IPS-18a (cell line): ENCODE data around the gene MACROD2.

Experiments used
- H3K27ac ChIP-seq: one replicate; pipeline ENCODE4 v1.5.1; 2013; ENCODE audit warnings: low read length
- H3K27me3 ChIP-seq: one replicate; pipeline ENCODE4 v1.6.1; 2013; ENCODE audit warnings: mild to moderate bottlenecking, low read length; ENCODE audit not compliant: control insufficient read depth, insufficient read depth
- H3K36me3 ChIP-seq: one replicate; pipeline ENCODE4 v1.6.1; 2013; ENCODE audit warnings: low read depth, low read length; ENCODE audit not compliant: control insufficient read depth
- H3K4me1 ChIP-seq: one replicate; pipeline ENCODE4 v1.6.1; 2013; ENCODE audit warnings: low read depth, low read length; ENCODE audit not compliant: control insufficient read depth
- H3K4me3 ChIP-seq: one replicate; pipeline ENCODE4 v1.5.1; 2013; ENCODE audit warnings: low read length
- H3K9ac ChIP-seq: one replicate; pipeline ENCODE4 v1.6.1; 2013; ENCODE audit warnings: mild to moderate bottlenecking, low read length, moderate library complexity
- H3K9me3 ChIP-seq: one replicate; pipeline ENCODE4 v1.6.1; 2013; ENCODE audit warnings: low read depth, low read length; ENCODE audit not compliant: control insufficient read depth

MACROD2 gene

DNA sequence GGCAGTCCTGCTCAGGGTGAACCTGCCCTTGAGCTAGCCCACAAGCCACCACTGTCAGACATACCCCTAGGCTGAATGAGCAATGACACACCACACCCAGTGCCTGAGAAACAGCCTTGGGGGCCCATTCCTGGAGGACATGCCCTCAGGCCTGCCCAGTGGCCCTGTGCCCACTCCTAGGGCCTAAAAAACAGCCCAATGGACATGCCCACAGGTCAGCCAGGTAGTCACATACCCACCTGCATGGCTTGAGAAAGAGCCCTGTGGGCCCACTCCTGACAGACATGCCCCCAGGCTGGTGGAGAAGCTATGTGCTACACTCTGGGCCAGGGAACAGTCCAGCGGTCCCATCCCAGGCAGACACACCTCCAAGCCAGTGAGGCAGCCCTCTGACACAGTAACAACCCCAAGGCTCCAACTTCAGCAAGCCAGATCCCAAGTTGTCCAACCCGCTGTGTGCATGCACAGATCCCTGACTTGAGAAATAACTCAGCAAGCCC, 2086.8 kb downstream of the MACROD2 start:
- Histone ChIP-seq H3K9me3 (no peaks in the 10 kb centered on the region), H3K9ac (no peak overlapping the region), H3K27ac (no peak overlapping the region), H3K27me3 (no peaks in the 10 kb centered on the region), H3K4me3 (no peak overlapping the region), H3K4me1 (no peaks in the 10 kb centered on the region), H3K36me3 (no peaks in the 10 kb centered on the region)

- no peaks in the 10 kb centered on the region for H3K4me1 ChIP-seq
- H3K27me3 ChIP-seq: no peaks in the 10 kb centered on the region
- no peak overlapping the region for H3K4me3 ChIP-seq
- H3K9me3 ChIP-seq: no peaks in the 10 kb centered on the region
- H3K36me3 ChIP-seq: no peaks in the 10 kb centered on the region
- H3K27ac ChIP-seq: no peak overlapping the region
- H3K9ac ChIP-seq: no peak overlapping the region
These were observed 2088.4 kb downstream of the MACROD2 start for GRCh38 chr20:16083639-16084280.

- no peaks in the 10 kb centered on the region for H3K4me1 ChIP-seq
- H3K4me3 ChIP-seq: no peak overlapping the region
- H3K27ac ChIP-seq: no peak overlapping the region
- H3K9me3 ChIP-seq: peaks cover 4% of the 10 kb centered on the region
- no peak overlapping the region for H3K9ac ChIP-seq
- no peaks in the 10 kb centered on the region for H3K27me3 ChIP-seq
- no peaks in the 10 kb centered on the region for H3K36me3 ChIP-seq
These were observed 2099.9 kb downstream of the MACROD2 start for GRCh38 chr20:16095226-16095625.

- Histone ChIP-seq H3K27ac (no peak overlapping the region), H3K36me3 (no peaks in the 10 kb centered on the region), H3K27me3 (no peaks in the 10 kb centered on the region), H3K4me1 (no peaks in the 10 kb centered on the region), H3K9me3 (no peaks in the 10 kb centered on the region), H3K9ac (no peak overlapping the region), H3K4me3 (no peak overlapping the region)
These were observed 2101.5 kb downstream of the MACROD2 start for GRCh38 chr20:16096756-16097326.

- Histone ChIP-seq H3K27ac (no peak overlapping the region), H3K36me3 (no peaks in the 10 kb centered on the region), H3K4me3 (no peak overlapping the region), H3K9me3 (no peaks in the 10 kb centered on the region), H3K9ac (no peak overlapping the region), H3K4me1 (no peaks in the 10 kb centered on the region), H3K27me3 (no peaks in the 10 kb centered on the region)
These were observed 2102.5 kb downstream of the MACROD2 start for GRCh38 chr20:16097788-16098187.

GRCh38 chr20:16098890-16099639, 2103.7 kb downstream of the MACROD2 start:
- Histone ChIP-seq H3K9me3 (no peaks in the 10 kb centered on the region), H3K4me1 (no peaks in the 10 kb centered on the region), H3K4me3 (no peak overlapping the region), H3K27ac (no peak overlapping the region), H3K36me3 (no peaks in the 10 kb centered on the region), H3K27me3 (no peaks in the 10 kb centered on the region), H3K9ac (no peak overlapping the region)

- H3K27me3 ChIP-seq: no peaks in the 10 kb centered on the region
- H3K4me3 ChIP-seq: no peak overlapping the region
- H3K4me1 ChIP-seq: no peaks in the 10 kb centered on the region
- H3K36me3 ChIP-seq: no peaks in the 10 kb centered on the region
- no peak overlapping the region for H3K9ac ChIP-seq
- no peak overlapping the region for H3K27ac ChIP-seq
- no peaks in the 10 kb centered on the region for H3K9me3 ChIP-seq
These were observed 2104.8 kb downstream of the MACROD2 start for GRCh38 chr20:16100111-16100510.

DNA sequence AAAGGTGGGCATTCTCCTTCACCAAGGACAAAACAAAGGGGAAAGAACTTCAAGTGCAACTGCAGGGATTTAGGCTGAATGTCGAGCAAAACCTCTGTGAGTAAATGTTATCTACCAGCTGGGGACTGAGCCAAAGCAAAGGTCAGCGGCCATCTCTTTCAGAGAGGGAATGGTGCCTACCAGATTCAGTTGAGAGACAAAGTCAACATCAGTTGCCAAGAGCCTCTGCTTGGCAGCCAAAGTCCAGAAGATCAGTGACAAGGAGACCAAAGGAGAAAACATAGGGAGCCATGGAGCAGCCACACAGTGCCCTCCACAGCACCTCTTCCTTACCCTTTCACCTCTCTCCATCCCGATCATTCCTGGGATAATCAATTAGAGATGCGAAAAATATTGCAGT, 2105.5 kb downstream of the MACROD2 start:
- no peak overlapping the region for H3K9ac ChIP-seq
- H3K27me3 ChIP-seq: no peaks in the 10 kb centered on the region
- no peak overlapping the region for H3K27ac ChIP-seq
- no peaks in the 10 kb centered on the region for H3K36me3 ChIP-seq
- H3K9me3 ChIP-seq: no peaks in the 10 kb centered on the region
- H3K4me3 ChIP-seq: no peak overlapping the region
- no peaks in the 10 kb centered on the region for H3K4me1 ChIP-seq
